Kidney (tissue), 14 donors: ENCODE data around the gene VWA5B1. TPM values are rescaled to one million over a fixed set of nuclear protein-coding genes. Genes with fewer than 3 reads are reported as not detected.

ENCODE experiments used
- DNase-seq, 5 donors: peaks; one replicate each; pipeline ENCODE4 v3.0.0-alpha.2; 2013 to 2020
- FAIRE-seq: peaks from 2 replicates; lab custom pipeline; 2012; peaks lifted over from hg19 to GRCh38; lab: Jason Lieb, UNC
- H3K27ac ChIP-seq, 2 donors: one replicate each; pipeline ENCODE4 v1.7.0; 2013; ENCODE audit warnings: low read depth in 2 of 2, low read length in 2 of 2, inconsistent platforms in 1 of 2
- H3K27me3 ChIP-seq: one replicate; pipeline ENCODE4 v1.7.1; 2013; ENCODE audit warnings: low read length, inconsistent platforms; ENCODE audit not compliant: control insufficient read depth, insufficient read depth
- H3K36me3 ChIP-seq, 3 donors: one replicate each; pipeline versions ENCODE4 v1.7.0 to v1.7.1; 2013; ENCODE audit warnings: low read length in 3 of 3, control low read depth in 1 of 3, inconsistent platforms in 1 of 3; ENCODE audit not compliant: insufficient read depth in 3 of 3, control insufficient read depth in 2 of 3
- H3K4me1 ChIP-seq, 3 donors: one replicate each; pipeline versions ENCODE4 v1.7.0 to v1.7.1; 2013; ENCODE audit warnings: low read length in 3 of 3, inconsistent platforms in 1 of 3, low read depth in 1 of 3; ENCODE audit not compliant: control insufficient read depth in 2 of 3, insufficient read depth in 2 of 3
- H3K4me3 ChIP-seq, 3 donors: one replicate each; pipeline versions ENCODE4 v1.7.0 to v1.8.1; 2013; ENCODE audit warnings: low read length in 3 of 3, control low read depth in 1 of 3, inconsistent platforms in 1 of 3
- H3K9ac ChIP-seq, 3 donors: one replicate each; pipeline versions ENCODE4 v1.7.0 to v1.7.1; 2013; ENCODE audit warnings: low read length in 3 of 3, control low read depth in 1 of 3, inconsistent platforms in 1 of 3
- H3K9me3 ChIP-seq, 3 donors: one replicate each; pipeline versions ENCODE4 v1.7.0 to v1.7.1; 2013; ENCODE audit warnings: low read length in 3 of 3, control low read depth in 1 of 3, inconsistent platforms in 1 of 3; ENCODE audit not compliant: control insufficient read depth in 2 of 3, insufficient read depth in 1 of 3
- intact Hi-C: fragments of 100-400 bp; cut with DNase I; formaldehyde crosslinking; loops from one replicate; pipeline ENCODE4 v1.11.1; 2022
- polyA plus RNA-seq: library from polyadenylated mRNA; stranded (reverse); fragments of 350-450 nt; fragmentation: Illumina TruSeq; extraction: RNeasy Lipid Tissue Mini Kit (QIAGEN cat#74804); gene quantifications from one replicate; pipeline ENCODE4 v1.2.3, GENCODE V29; 2014; ENCODE audit warnings: low read depth, low replicate concordance; ENCODE audit not compliant: insufficient read depth
- total RNA-seq: library from RNA; stranded (reverse); fragmentation: NEBNext Ultra II Directional; extraction: Animal tissue kit (Norgen Biotek cat#: 25700); gene quantifications from one replicate; pipeline ENCODE4 v1.2.1, GENCODE V29; 2021
- TF ChIP-seq, protein P1 (sequence below): IDR thresholded peaks from 3 replicates; pipeline ENCODE4 v1.5.1; 2012; ENCODE audit warnings: mild to moderate bottlenecking, moderate library complexity, borderline replicate concordance; ENCODE audit not compliant: insufficient read depth; ENCODE audit errors: extremely low read depth
- donor health status: control.
- donor health status: control.
- donor health status: control.
- donor health status: control.
- donor health status: control.
- donor health status: DM: yes; HTN: yes; CAD: no.
- donor health status: Normal renal cell carcinoma (clear cell type).

VWA5B1 gene
- total and polyA plus RNA-seq, 2 donors from 2014 or later = 0.69 to 1.4 TPM

DNA sequence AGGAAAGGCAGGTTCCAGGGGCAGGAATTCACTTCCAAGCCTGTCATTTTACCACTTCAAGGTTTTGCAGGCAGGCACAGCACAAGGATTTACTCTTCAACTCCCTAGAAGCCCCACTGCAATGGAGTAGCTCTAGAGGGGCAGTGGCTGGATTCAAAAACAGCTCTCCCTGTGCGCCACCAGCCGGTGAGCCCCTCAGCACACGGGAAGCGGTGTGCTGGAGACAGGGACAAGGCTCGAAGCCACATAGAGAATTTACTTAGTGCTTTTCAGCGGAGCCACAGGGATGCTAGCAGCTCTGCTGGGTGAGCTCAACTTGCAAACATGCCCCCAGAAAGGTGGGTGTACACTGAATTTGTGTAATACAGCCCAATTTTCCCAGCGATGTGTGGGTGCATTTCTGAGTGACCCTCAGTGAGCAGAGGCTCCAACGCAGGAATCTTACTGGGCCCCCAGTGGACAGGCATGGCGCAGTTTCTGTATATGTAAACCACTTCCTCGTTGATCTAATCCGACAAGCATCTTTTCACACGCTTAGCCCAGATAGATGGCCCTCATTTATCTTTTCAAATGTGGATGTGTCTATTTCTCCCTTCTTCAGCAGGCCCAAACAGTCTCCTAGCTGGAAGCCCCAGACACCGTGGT, 10.9 kb downstream of the VWA5B1 start:
- Histone ChIP-seq H3K27ac (no peak overlapping the region), H3K36me3 (no peaks in the 10 kb centered on the region), H3K4me1 (no peaks in the 10 kb centered on the region), H3K9ac (no peak overlapping the region), H3K27me3 (no peaks in the 10 kb centered on the region), H3K9me3 (no peaks in the 10 kb centered on the region), H3K4me3 (no peak overlapping the region)
- intact Hi-C loops = no loop called here
- FAIRE-seq = no peak
- TF ChIP-seq, protein P1, sequence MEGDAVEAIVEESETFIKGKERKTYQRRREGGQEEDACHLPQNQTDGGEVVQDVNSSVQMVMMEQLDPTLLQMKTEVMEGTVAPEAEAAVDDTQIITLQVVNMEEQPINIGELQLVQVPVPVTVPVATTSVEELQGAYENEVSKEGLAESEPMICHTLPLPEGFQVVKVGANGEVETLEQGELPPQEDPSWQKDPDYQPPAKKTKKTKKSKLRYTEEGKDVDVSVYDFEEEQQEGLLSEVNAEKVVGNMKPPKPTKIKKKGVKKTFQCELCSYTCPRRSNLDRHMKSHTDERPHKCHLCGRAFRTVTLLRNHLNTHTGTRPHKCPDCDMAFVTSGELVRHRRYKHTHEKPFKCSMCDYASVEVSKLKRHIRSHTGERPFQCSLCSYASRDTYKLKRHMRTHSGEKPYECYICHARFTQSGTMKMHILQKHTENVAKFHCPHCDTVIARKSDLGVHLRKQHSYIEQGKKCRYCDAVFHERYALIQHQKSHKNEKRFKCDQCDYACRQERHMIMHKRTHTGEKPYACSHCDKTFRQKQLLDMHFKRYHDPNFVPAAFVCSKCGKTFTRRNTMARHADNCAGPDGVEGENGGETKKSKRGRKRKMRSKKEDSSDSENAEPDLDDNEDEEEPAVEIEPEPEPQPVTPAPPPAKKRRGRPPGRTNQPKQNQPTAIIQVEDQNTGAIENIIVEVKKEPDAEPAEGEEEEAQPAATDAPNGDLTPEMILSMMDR = no peak
- DNase-seq = no peak

DNA sequence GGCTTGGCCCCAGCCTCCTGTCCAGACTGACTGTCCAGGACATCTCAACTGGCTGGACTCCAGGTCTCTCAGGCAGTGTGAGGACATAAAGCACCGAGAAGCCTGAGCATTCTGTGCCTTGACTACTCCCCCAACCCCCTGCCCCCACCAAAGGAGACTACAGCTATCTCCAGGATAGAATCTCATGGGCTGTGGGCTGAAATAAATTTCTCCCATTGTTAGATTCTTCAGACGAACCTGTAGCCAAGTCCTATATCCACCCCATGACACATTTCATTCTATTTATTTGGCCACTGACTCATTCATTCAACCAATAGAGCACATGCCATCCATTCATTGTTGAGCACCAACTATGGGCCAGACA, 11.4 kb downstream of the VWA5B1 start:
- H3K9ac ChIP-seq = no peak overlapping the region

DNA sequence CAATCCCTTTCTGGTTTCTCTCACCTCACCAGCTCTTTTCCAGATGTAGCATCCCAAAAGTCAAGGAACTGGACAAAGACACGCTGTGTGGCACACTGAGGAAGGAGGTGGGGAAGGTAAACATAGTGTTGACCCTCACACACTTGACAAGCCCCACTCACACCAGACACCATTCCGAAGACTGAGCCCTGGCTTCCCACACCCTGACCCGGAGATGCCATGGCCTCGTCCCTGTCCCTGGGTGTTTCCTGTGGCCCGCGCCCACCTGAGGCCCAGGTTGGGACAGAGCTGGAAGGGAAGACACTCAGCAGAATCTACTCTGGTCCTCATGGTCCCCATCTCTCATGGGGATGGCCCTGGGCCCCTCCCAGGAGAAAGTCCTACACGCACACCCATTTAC, 16.4 kb downstream of the VWA5B1 start:
- Histone ChIP-seq H3K36me3 (no peaks in the 10 kb centered on the region), H3K4me1 (no peaks in the 10 kb centered on the region), H3K9ac (no peak overlapping the region), H3K4me3 (no peak overlapping the region), H3K27me3 (no peaks in the 10 kb centered on the region), H3K9me3 (no peaks in the 10 kb centered on the region), H3K27ac (no peak overlapping the region)
- intact Hi-C loops = no loop called here
- DNase-seq = no peak
- TF ChIP-seq, protein P1 = no peak
- no peak for FAIRE-seq

More for the DNA sequence above, 11.4 kb downstream of the VWA5B1 start:
- H3K4me1 ChIP-seq = no peaks in the 10 kb centered on the region
- no peaks in the 10 kb centered on the region for H3K27me3 ChIP-seq
- no peaks in the 10 kb centered on the region for H3K36me3 ChIP-seq
- no peak for DNase-seq
- no peak for FAIRE-seq
- H3K4me3 ChIP-seq = no peak overlapping the region
- H3K27ac ChIP-seq = no peak overlapping the region
- no peaks in the 10 kb centered on the region for H3K9me3 ChIP-seq
- TF ChIP-seq, protein P1 = no peak
- intact Hi-C loops = no loop called here

DNA sequence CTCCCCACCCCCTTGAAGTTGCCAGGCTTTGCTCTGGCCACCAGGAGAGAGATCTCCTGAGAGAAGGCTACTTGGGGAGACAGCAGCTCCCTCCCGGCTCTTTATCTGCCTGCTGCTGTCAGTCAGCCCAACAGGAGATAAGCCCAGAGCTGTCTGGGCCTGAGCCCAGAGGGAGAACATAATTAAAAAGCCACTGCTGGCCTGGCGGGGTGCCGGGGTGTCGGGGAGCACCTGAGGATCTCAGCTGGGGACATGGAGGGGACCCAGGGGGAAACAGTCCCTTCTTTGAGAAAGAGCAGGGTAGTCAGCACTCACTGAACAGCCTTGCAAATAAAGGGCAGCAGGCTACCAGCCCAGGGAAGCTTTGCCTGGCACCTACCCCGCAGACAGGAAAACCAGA, 17.9 kb downstream of the VWA5B1 start:
- TF ChIP-seq, protein P1 = no peak
- Histone ChIP-seq H3K27ac (no peak overlapping the region), H3K36me3 (no peaks in the 10 kb centered on the region), H3K27me3 (no peaks in the 10 kb centered on the region), H3K4me1 (no peaks in the 10 kb centered on the region), H3K9ac (no peak overlapping the region), H3K9me3 (no peaks in the 10 kb centered on the region), H3K4me3 (no peak overlapping the region)
- FAIRE-seq (no peak), DNase-seq (peak in 1 of 5 donors; percentile 42)
- intact Hi-C loops = no loop called here
